DMS 273 (cell line): Measurements from ENCODE around the gene STAB1.

Source experiments
- DNase-seq: peaks from one replicate; lab custom pipeline; 2025; ENCODE audit not compliant: unreplicated experiment; lab: John Stamatoyannopoulos, UW

The STAB1 gene

DNA sequence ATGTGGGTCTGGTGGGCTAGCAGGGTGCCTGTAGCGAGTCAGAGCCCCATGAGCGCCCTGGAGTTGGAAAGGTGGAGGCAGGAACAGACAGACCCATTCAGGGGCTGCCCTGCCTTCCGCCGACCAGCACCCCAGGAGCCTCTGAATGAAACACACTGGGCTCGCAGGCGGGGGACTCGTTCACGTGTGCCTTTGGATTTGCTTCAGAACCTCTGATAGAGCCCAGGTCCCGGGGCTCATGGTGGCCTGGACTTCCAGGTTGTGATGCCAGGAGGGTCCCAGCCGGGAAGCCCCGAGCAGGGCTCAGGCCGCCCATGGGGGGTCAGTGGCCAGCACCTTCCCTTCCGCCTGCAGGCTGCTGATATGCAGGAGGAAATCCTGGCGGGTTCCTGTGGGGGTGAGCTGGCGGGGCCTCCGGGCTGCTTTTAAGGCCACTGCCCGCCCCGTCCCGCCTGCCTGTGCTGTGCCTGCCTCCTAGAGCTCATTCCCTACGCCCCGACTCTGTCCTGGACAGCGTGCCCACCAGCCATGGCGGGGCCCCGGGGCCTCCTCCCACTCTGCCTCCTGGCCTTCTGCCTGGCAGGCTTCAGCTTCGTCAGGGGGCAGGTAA is at the start of gene STAB1:
TSS of gene STAB1 (plus strand) at position 453 of the 610 bp plus-strand sequence. CDS start at position 529, 76 bp downstream.
- no peak for DNase-seq

DNA sequence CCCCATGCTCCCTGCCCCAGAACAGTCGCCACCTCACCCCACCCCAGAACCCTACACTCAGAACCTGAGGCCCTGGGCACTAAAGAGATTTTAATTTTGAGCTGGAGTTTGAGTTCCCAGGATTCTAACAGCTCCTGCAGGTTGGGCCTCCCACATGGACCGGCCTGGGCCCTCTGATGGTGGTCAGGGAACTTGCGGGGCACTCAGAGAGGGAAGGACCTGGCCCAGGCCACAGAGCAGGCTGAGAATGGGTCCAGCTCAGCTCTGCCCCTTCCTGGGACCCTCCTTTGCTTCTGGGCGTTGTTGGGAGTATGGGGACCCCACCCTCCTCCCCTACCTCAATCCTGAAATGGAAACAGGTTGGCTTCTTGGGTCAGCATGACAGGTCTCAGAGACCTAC is 49.1 kb upstream of the STAB1 start:
- DNase-seq, result no peak

DNA sequence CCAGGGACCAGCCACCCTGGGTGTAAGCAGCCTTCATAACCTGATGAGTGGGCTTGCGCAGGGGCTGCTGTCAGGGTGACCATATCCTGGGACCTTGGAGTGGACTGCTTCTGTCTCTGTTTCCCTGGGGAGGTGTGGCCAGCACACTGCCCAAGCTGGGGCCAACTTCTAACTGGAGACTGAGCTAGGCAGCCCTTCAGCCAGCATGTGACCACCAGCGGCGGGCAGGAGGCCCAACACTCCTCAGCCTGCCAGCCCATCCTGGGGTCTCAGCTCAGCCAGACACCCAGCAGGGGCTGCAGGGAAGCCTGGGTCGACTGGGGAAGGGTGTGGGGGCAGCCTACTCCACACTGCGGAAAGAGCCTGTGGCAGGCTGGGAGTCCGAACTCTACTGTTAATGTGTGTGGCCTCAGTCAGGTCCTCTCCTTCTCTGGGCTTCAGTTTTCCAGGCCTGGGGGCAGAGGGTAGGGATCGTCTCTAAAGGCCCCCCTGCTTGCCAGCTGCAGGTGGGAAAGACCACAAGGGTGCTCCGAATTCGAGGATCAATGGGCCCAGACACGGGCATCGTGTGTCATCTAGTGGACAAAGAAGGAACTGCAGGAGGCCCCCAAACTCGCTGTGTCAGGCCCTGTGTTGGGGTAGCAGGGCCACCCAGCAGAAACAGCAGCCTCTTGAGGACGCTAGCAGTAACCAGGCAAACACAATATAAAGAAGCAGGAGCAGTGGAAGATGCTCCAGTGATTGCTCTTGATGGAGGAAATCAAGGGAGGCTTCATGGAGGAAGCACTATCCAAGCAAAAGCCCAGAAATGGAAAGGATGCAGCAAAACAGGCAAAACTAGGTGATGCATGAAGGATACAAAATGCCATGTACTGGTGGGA is 48.3 kb upstream of the STAB1 start:
- peak; percentile 79 for DNase-seq

- DNase-seq, result no peak
These were observed 47.4 kb upstream of the STAB1 start for GRCh38 chr3:52447512-52448355.

- DNase-seq, result no peak
These were observed 44.5 kb upstream of the STAB1 start for GRCh38 chr3:52450489-52451236.

DNA sequence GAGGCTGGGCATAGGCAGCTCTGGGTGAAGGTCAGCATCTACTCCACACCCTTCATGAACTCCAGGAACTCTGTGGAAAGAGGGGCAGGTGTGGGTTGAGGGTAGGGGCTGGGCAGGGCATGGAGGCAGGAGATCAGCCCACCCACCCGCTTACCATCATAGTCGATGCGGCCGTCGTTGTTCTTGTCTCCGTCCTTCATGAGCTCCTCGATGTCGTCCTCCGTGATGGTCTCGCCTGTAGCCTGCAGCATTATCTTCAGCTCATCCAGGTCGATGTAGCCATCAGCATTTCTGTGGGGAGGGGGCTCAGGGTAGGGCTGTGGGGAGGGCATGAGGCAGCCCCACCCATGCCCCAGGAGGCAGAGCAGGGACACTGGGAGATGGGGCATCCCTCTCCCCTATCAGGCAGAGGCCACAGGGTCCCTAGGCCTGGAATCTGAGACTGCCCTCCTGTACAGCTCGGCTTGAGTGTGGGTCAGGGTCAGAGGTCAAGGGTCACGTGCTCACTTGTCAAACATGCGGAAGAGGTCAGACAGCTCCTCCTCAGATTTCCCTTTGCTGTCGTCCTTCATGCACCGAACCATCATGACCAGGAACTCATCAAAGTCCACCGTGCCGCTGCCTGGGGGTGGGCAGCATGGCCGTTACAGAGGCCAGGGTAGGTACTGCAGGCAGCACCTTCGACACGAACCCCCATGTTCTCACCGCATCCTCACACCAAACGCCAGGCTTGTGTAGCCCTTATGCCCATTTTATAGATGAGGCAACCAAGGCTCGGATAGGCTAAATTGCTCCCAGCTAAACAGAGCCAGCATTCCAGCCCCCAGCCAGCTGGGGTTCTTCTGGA is 43.7 kb upstream of the STAB1 start:
- no peak for DNase-seq

GRCh38 chr3:52452126-52452525 is 43.0 kb upstream of the STAB1 start:
- no peak for DNase-seq

DNA sequence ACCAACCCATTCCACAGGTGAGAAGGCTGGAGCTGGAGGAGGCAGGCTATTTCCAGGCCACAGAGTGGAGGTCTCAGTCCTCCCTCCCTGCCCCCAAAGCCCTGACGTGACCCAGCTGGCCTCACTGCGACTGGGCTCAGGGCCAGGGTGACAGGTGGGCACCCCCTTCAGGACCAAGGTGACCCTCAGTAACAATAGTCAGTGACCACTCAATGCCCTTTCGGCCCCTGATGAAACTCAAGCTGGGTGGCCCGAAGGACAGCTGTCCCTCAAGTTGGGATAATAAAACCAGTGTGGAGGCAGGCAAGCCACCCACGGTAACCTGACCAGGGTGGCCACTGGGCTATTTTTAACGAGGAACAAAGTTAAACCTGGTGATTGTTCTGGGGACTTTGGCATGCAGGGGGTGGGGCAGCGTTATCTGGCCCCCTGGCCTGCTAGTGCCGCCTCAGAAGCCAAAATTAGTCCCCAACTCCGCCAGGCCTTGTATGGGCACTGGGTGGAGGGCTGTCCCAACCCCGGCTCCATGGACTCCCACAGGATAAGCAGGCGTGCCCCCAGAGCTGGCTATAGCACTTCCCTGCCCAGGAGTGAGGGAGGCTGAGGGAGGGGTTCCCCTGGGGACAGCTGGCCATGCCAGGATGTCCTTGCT is 42.4 kb upstream of the STAB1 start:
- DNase-seq, result no peak

DNA sequence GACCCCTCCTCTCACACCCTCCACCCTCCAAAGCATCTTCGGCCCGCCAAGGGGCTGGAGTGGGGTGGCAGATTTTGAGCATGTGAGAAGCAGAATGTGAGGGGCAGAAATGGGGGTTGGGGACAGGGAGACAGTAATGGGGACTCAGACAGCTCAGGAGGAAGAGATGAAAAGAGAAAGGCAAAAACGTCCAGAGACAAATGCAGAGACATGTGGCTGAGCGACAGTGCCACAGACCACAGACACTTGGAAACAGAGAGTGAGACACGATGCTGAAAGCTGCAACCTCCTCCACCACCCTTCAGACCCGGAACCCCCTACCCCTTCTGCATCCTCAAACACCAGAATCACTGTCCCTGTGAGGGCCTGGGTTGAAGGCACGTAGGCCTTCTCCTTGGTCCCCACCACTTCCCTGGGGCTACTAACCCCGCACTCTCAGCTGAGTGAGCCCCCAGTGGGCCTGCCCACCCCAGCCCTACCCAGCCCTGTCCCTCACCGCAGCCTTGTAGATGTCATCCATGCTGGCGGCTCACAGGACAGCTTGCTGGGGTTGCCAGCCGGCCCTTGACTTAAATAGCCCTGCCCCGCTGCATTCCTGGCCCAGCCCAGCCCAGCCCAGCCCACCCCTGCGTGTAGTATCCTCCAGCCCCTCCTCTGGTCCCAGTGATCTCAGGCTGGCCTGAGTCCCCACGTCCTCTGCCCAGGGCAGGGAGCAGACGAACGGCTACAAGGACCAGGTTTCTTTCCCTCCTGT is 41.5 kb upstream of the STAB1 start, which contains the start of gene TNNC1:
TSS of gene TNNC1 (minus strand) at position 546 of the 754 bp plus-strand sequence. CDS start at position 520, 26 bp downstream.
- DNase-seq, result no peak

DNA sequence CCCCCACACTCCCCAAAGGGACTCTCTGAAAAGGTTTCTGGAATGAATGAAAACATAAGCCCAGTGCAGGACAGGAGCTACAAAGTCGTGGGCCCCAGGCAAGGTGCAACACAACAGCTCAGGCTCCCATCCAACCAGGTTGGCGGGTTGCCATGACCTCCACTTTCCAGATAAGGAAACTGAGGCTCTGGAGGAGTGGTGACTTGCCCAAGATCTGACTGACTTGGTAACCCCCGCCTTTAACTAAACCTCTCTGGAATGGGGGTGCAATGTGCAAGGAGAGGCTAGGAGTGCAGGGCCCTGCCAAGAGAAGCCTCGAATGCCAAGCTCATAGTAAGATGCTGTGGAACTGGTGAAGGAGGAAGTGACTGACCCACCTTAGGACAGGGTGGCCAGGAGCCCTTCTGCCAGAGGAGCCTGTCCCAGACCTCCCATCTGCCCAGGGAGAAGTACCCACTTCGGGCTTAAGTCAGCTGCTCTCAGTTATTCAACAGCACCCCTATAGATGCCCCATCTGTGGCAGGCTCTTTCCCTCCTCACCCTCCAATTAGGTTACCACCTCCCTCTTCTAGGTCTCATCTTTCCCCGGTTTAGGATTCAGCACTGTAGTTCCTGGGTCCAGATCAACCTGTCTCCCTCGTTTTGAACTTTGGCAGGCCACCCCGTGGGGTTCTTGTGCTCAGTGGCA is 40.7 kb upstream of the STAB1 start:
- peak; percentile 16 for DNase-seq

- no peak for DNase-seq
These were observed 40.2 kb upstream of the STAB1 start for GRCh38 chr3:52454938-52455282.

GRCh38 chr3:52455283-52456168 is 39.6 kb upstream of the STAB1 start, which contains the start of gene NISCH:
Gene NISCH (plus strand): TSS chr3:52455604. CDS start chr3:52455642, 38 bp downstream.
- peak; percentile 91 for DNase-seq

GRCh38 chr3:52456169-52456799 is 38.9 kb upstream of the STAB1 start:
- DNase-seq, result peak; percentile 37

DNA sequence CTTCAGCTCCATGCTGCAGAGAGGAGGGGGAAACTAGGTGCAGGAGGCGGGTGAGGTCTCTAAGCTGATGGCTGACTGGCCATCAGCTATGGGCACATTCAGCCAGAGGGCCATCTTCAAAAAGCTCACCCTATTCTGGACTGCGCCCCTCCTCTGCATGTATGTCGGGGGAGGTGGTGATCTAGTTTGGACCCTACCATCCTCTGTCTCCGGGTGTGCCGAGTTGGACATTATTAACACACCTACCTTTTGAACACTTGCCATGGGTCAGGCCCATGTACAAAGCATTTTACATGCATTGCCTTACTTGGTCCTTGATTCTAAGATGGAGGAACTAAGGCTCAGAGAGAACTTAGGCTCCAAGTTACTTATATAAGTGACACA is 38.3 kb upstream of the STAB1 start:
- DNase-seq, result no peak

DNA sequence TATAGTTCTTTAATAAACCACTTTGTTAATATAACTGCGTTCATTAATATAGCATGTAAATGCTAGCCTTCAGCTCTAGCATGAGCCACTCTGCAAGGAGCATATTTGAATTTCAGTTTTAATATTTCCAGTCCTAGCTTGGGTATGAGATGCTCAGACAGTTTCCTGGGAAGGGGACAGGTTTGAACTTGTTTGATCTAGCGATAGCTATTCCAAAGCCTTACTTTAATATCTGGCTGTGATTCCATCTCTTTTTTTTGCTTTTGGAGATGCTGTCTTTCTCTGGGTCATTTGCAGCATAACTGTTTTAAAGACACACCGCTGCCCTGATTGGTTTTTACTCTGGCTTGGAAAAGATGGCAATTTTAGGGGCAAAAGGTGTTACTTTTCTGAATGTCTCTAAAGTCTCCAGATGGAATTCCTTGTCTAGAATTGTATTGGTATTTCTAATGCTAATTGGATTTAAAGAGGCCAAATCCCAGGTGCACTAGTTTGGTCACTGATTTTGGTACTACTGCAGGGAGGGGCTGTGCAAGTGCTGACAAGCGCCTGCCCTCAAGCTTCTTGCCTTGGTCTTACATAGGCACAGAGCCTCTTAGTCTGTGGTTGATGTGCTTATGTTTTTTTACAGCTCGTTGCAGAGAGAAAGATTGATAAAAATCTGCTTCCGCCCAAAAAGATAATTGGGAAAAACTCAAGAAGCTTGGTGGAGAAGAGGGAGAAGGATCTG is 36.9 kb upstream of the STAB1 start:
- no peak for DNase-seq
